HepG2 (cell line): ENCODE data around the gene FXR2. TPM values are rescaled to one million over a fixed set of nuclear protein-coding genes. Genes with fewer than 3 reads are reported as not detected.

Experiments used
- ATF1 ChIP-seq: IDR thresholded peaks from 2 replicates; pipeline ENCODE4 v1.6.1; 2016; ENCODE audit warnings: mild to moderate bottlenecking, control low read depth
- ATF2 ChIP-seq: sonication (generic); formaldehyde crosslinking; IDR thresholded peaks from 2 replicates; pipeline ENCODE4 v1.4.0; 2020; ENCODE audit warnings: missing genetic modification reagents
- CBX2 ChIP-seq, 2 experiments: fragments of 200-600 bp in 1 of 2; sonication (generic); formaldehyde crosslinking in 1 of 2; IDR thresholded peaks; 2 replicates each; pipeline versions ENCODE4 v1.7.0 to v1.8.1; 2018 to 2022; ENCODE audit warnings: low read depth in 2 of 2, low read length in 1 of 2, mild to moderate bottlenecking in 1 of 2, missing genetic modification reagents in 1 of 2
- ELF3 ChIP-seq: IDR thresholded peaks from 2 replicates; pipeline ENCODE4 v1.6.1; 2016; ENCODE audit warnings: missing genetic modification reagents, missing compliant biosample characterization
- FOSL2 ChIP-seq: sonication (generic); formaldehyde crosslinking; IDR thresholded peaks from 2 replicates; pipeline ENCODE4 v1.4.0; 2020; ENCODE audit warnings: missing genetic modification reagents
- FOXM1 ChIP-seq: sonication (generic); formaldehyde crosslinking; IDR thresholded peaks from 2 replicates; pipeline ENCODE4 v1.5.0; 2020; ENCODE audit warnings: missing genetic modification reagents
- GABPA ChIP-seq, 2 experiments: IDR thresholded peaks; 2 replicates each; pipeline ENCODE4 v1.6.1; 2011 to 2016; ENCODE audit warnings: low read depth in 2 of 2, low read length in 1 of 2, missing biosample characterization in 1 of 2, missing genetic modification characterization in 1 of 2
- HMGXB4 ChIP-seq, 2 experiments: sonication (generic) in 1 of 2; formaldehyde crosslinking in 1 of 2; IDR thresholded peaks; 2 replicates each; pipeline versions ENCODE4 v1.4.0 to v1.6.1; 2018 to 2020; ENCODE audit warnings: missing genetic modification reagents in 2 of 2, borderline replicate concordance in 1 of 2, low read depth in 1 of 2, mild to moderate bottlenecking in 1 of 2, missing biosample characterization in 1 of 2
- HNF1B ChIP-seq: sonication (generic); formaldehyde crosslinking; IDR thresholded peaks from 2 replicates; pipeline ENCODE4 v1.5.1; 2020; ENCODE audit warnings: mild to moderate bottlenecking, moderate library complexity, missing genetic modification reagents
- HNRNPLL ChIP-seq: fragments of 200-400 bp; formaldehyde crosslinking; IDR thresholded peaks from 2 replicates; pipeline ENCODE4 v1.6.1; 2017; ENCODE audit warnings: mild to moderate bottlenecking, low read depth, low read length; ENCODE audit not compliant: poor library complexity, severe bottlenecking
- MYNN ChIP-seq: sonication (generic); formaldehyde crosslinking; IDR thresholded peaks from 2 replicates; pipeline ENCODE4 v1.4.0; 2020; ENCODE audit warnings: mild to moderate bottlenecking, low read depth, missing genetic modification reagents
- PRDM15 ChIP-seq: sonication (generic); formaldehyde crosslinking; IDR thresholded peaks from 2 replicates; pipeline ENCODE4 v1.4.0; 2020; ENCODE audit warnings: missing genetic modification reagents
- RFXANK ChIP-seq: IDR thresholded peaks from 2 replicates; pipeline ENCODE4 v1.6.1; 2016
- SRF ChIP-seq: IDR thresholded peaks from 2 replicates; pipeline ENCODE4 v1.6.1; 2011; ENCODE audit warnings: mild to moderate bottlenecking, low read depth, low read length, moderate library complexity
- ZNF367 ChIP-seq: sonication (generic); formaldehyde crosslinking; IDR thresholded peaks from 2 replicates; pipeline ENCODE4 v1.4.0; 2020; ENCODE audit warnings: missing genetic modification reagents, borderline replicate concordance
- ZNF501 ChIP-seq: sonication (generic); formaldehyde crosslinking; IDR thresholded peaks from 2 replicates; pipeline ENCODE4 v1.5.1; 2020; ENCODE audit warnings: mild to moderate bottlenecking, moderate library complexity, missing genetic modification reagents
- polyA plus RNA-seq, 8 experiments: library from polyadenylated mRNA; depleted of rRNA in 3 of 8; stranded (reverse) in 7 of 8; unstranded in 1 of 8; fragments of >200 nt; fragmentation: Illumina TruSeq in 4 of 8; extraction: Trizol in 4 of 8; gene quantifications; 2 replicates each; pipeline versions ENCODE4 v1.2.1 to v1.2.3, GENCODE V29; 2011 to 2016; ENCODE audit warnings: low read depth in 4 of 8, missing spikeins in 1 of 8, mixed read lengths in 1 of 8; ENCODE audit not compliant: insufficient read depth in 1 of 8
- total RNA-seq, 5 experiments: library from RNA; depleted of rRNA; stranded (reverse); fragments of >200 nt; fragmentation: Illumina TruSeq; extraction: Trizol; gene quantifications; 2 replicates each; pipeline ENCODE4 v1.2.3, GENCODE V29; 2016; ENCODE audit warnings: low read depth in 1 of 5
- TF ChIP-seq, protein P1 (sequence below): sonication (generic); formaldehyde crosslinking; IDR thresholded peaks from 2 replicates; pipeline ENCODE4 v1.9.0; 2022; ENCODE audit warnings: missing genetic modification reagents, mild to moderate bottlenecking, borderline replicate concordance

FXR2 gene
- total and polyA plus RNA-seq, 2 of the 13 experiments (the other 11 are each of a cell fraction or from before 2014, with no cell fraction given), result 20.9 to 24.4 TPM

GRCh38 chr17:7627250-7628121 lies 12.8 kb upstream of the FXR2 start, which contains the start of gene SAT2 (continued):
- TF ChIP-seq ELF3 (CRISPR knock-in tag) (peak; percentile 67), ZNF501 (CRISPR knock-in tag) (peak; percentile 35; the same call in 1 of the 2 replicates), CBX2 (IDR thresholded peaks at IDR 0.05; ENCODE audit: low read depth, low read length) (no peak), CBX2 (CRISPR knock-in tag; IDR thresholded peaks at IDR 0.05; ENCODE audit: low read depth) (no peak), RFXANK (CRISPR knock-in tag) (no peak), PRDM15 (CRISPR knock-in tag) (0 out of 2 replicates have a peak, but pooled peaks have one; percentile 43), HNF1B (CRISPR knock-in tag) (peak; percentile 87), MYNN (CRISPR knock-in tag) (no peak), HMGXB4 (CRISPR knock-in tag; IDR thresholded peaks at IDR 0.05; ENCODE audit: borderline replicate concordance in 1 of 2, low read depth in 1 of 2) (peak; percentile 54 to 61; a peak in 2 of 4 replicates), GABPA (IDR thresholded peaks at IDR 0.05; ENCODE audit: low read depth, low read length) (no peak), GABPA (CRISPR knock-in tag; IDR thresholded peaks at IDR 0.05; ENCODE audit: low read depth) (0 out of 2 replicates have a peak, but pooled peaks have one; percentile 31), SRF (no peak), ATF1 (CRISPR knock-in tag) (no peak), ATF2 (CRISPR knock-in tag) (no peak), ZNF367 (CRISPR knock-in tag) (no peak), HNRNPLL (peak; percentile 69), FOSL2 (CRISPR knock-in tag) (peak; percentile 38), FOXM1 (no peak)
- TF ChIP-seq, protein P1, sequence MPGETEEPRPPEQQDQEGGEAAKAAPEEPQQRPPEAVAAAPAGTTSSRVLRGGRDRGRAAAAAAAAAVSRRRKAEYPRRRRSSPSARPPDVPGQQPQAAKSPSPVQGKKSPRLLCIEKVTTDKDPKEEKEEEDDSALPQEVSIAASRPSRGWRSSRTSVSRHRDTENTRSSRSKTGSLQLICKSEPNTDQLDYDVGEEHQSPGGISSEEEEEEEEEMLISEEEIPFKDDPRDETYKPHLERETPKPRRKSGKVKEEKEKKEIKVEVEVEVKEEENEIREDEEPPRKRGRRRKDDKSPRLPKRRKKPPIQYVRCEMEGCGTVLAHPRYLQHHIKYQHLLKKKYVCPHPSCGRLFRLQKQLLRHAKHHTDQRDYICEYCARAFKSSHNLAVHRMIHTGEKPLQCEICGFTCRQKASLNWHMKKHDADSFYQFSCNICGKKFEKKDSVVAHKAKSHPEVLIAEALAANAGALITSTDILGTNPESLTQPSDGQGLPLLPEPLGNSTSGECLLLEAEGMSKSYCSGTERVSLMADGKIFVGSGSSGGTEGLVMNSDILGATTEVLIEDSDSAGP (CRISPR knock-in tag), result peak; percentile 57; the same call in 1 of the 2 replicates
